Measurements from ENCODE around the gene SBF2.

SBF2 gene

DNA sequence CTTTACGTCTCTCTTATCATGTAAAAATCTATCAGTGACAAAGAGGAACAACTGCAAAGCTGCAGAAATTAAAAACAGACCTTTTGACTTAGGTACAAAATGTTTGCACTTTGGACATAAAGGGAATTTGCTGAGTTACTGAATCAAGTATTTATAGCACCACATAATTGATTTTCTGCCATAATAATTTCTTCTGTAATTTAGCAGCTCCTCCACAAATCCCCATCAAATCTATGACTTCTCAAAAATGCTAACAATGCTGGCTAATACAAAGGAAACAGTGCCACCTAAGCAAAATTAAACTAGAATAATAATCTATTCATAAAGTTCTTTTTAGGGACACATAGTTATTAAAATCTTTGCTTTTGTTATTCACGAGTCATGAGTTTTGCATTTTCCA lies 415.1 kb downstream of the SBF2 start:
- no peak for DNase-seq

GRCh38 chr11:9876331-9876730 lies 417.7 kb downstream of the SBF2 start:
- no peak for DNase-seq

- DNase-seq, result no peak
Observed at GRCh38 chr11:9875862-9876261, 418.2 kb downstream of the SBF2 start.

DNA sequence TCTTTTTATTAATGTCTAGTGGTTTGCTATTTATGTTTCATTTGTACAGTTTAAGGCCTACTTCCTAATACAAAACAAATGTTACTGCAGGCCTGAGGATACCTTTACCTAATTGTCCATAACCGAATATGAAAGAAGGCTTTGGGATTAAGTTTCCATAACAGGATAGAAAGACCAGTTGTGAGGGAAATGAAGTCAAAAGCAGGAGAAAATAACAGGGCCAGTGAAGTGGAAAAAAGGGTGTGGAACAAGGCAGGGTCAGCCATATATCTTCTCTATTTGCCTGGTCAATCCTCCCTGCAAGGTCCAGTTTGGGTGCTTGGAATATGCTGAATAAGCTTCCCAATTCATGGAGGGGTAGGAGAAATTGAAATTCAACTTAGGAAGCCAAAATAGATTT lies 418.6 kb downstream of the SBF2 start:
- no peak for DNase-seq

DNA sequence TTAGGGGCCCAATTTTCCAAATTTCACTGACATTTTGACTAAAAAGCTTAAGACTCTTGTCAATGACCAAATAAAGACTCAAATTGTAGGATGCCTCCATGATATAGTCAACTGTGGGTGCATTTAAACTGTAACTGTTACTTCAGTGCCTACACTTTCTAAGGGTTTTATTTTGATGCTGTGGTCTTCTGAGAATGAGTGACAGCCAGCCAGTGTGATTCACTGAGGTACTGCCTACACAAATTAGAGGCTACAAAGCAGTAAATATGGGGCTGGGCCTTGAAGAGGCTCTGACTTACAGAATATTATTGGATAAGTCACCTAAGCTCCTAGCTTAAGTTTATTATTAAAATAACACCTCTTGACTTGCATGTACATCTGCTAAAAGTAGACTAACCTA lies 419.6 kb downstream of the SBF2 start:
- DNase-seq, result no peak

DNA sequence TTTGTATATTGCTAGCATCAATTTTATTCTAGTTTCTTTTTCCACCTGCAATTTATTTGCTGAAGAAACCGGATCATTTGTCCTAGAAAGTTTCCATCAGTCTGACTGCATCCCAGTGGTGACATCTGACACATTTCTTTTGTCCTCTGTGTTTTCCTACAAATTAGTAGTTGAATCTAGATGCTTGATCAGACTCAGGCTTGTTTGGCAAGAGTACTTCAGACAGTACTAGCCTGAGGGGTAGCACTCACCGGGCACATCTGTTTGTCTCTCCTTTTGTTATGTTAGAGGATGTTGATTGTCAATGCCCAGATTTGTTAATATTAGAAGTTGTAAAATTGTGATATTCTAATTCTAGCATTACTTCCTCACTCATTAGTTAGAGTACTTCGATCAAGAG lies 425.4 kb downstream of the SBF2 start:
- peak; percentile 29 for DNase-seq

- DNase-seq, result no peak
Observed at GRCh38 chr11:9862981-9863380, 431.0 kb downstream of the SBF2 start.

DNA sequence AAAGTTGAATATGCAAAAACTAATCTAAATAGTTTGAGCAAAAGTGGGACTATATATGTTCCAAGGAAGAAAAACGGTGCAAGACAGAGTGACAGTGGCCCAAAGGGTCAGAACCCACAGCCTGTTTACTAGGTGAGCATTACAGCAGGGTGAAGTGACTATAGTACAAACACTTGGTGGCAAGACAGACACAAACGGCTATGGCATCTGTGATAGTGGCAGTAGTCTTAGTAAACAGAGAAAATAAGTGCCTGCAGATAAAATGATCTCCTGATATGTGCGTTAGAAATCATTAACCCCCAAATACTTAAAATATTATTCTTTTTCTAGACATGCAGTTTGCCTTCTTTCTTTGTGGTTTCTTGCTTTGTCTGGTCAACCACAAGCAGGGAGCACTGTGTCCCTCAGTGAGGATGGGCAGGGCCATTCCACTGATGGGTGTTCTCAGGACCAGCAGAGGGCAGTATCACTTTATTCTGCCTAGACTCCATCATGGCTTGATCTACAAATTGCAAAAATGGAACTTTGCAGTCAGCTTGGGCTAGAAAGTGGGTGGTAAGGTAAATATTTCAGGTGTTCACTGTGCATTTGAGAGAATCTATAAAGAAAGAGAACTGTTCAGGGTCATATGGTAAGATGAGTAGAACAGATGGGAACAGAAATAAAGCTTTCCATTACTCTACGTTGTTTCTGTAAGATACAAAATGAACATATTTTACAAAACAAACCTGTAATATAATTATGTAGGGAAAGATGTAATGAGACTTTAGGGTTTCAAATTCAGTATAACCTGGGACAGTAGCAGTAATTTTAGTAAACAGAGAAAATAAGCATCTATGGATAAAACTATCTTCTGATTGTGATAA lies 431.9 kb downstream of the SBF2 start:
- DNase-seq, result no peak

DNA sequence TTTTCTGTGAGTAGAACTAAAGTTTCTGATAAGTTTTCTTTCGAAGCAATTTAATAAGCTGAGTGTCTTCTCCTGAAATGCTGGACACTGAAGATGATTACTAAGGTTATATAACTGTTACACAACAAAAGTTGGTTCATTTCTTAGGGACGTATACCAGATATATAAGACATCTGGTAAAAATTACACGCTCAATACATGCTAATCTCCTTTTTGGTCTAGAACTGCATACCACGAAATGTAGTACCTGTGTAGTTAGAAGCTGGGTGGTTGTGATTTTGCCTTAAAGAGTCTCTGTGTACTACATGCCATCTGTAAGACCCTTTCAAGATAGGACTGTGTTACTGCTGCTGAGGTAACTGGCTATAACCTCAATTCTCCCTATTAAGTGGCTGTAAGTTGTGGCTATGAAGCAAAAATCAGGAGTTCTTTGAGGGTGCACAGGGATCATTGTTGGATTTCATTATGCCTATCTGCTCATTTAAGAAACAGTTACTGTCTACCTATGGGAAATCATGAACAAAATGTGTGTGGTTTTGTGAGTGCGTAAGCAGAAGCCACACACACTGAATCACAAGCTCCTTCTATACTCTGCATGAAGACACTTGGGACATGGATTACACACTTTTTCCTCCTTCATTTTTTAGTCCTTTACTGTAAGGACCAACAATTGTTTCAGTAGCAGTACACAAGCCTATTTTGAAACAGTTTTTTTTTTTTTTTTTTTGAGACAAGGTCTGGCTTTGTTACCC lies 434.3 kb downstream of the SBF2 start:
- DNase-seq, result no peak

DNA sequence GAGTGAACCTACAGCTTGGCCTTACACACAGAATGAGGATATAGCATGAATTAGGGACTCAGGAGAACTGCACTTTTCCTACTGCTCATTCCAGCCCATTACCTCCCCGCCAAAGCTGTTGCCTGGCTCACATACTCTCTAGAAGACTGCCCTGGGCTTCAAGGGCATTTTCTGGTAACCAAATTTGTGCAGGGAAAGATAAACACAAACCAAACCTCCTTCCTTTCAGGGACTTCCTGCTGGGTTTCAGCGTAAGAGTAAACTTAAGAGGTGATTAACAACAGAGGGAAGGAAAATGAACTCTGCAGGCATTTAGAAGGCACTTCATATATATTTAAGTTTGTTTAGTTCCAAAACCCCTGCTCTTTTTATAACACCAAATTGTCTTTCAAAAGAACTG lies 435.2 kb downstream of the SBF2 start:
- DNase-seq, result no peak

GRCh38 chr11:9858218-9858617 lies 435.8 kb downstream of the SBF2 start:
- DNase-seq, result no peak

DNA sequence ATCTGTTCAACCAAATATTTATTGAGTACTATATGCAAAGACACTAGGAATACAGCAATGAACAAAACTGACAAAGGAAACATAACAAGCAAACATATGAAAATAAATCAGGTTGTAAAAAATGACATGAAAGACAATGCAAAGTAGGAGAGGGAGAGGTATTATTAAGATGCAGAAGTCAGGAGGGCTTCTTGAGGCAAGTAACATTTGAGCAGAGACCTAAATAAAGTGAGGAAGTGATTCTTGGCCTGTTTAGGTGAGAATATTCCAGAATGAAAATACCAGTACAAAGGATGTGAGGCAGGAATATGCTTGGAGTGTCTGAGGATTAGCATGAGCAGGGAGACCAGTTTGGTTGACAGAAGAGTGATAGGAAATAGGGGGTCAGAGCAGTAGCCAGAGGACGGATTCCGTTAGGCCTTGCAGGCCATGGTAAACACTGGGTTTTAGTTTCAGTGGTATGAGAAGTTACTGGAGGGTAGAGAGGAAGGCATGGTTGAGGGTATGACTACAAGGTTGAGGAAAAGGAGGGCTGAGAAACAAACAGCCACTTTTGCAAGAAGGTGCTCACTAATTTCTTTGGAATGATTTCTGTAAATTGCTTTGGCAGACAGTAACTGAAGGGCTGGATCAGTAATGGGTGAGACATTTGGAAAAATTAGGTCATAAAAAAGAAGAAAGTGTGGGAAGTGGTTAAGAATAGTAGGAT lies 438.3 kb downstream of the SBF2 start:
- no peak for DNase-seq

DNA sequence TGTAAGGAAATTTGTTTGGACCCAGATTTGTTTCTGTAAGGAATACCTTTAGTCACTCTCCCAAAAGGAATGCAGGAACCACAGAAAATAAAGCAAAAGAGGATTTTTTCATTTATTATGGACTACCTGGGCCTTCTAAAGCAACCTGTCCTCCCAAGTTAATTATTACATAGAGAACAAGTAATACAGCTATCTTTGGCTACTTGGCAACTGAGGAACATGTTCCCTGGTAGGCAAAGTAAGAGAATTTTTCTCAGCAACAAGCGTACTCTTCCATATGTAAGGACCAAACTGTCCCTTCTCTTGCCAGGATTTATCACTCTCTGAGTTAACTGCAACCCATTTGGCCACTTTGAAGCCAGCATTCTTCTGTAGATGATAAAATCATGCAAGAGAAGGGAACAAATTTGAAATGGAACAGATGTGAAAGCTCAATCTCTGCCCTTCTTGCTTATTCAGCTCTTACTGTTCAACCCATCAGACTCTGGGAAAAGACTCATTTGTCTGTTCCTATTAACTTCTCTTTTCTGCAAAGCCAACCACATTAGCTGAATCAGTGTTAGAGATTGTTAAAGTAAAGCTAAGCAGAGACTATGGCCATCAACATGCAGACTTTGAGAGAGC lies 440.0 kb downstream of the SBF2 start:
- DNase-seq, result no peak

DNA sequence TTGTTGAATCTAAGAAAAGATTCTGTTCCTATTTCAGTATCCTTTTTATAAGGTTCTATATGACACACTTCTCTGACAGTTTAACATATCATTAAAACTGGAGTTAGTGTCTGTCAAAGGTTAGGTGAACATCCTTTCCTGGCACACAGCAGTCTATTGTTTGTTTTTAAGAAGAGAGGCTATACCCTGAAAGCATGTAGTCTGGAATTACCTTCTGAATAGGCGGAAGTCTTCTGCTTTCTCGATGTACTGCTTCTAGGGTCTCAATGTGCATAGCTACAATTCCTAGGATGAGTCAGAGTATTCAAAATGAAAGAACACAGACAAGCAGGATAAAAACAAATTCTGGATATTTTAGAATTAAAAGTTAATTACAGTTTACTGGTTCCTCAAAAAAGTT lies 441.6 kb downstream of the SBF2 start:
- no peak for DNase-seq

- DNase-seq, result no peak
Observed at GRCh38 chr11:9851366-9851765, 442.7 kb downstream of the SBF2 start.

GRCh38 chr11:9850224-9850895 lies 443.7 kb downstream of the SBF2 start:
- no peak for DNase-seq

DNA sequence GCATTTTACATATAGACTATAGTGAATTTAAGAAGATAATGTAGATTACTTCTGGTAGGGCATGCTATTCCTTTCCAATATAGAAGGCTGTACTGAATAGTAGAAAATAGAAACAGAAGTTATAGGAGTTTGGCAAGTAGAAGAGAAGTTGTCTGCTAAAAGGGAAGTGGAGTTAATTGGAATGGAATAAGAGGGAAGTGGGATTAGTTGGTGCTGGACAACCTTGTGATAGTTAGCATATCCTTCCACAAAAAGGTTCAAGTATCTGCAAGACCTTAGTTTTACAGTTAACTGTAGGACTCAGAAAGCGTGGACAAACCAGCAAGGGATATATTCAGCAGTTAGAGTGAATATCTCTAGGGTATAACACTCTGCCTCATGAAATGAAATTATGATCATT lies 444.6 kb downstream of the SBF2 start:
- no peak for DNase-seq

GRCh38 chr11:9847636-9848035 lies 446.4 kb downstream of the SBF2 start:
- DNase-seq, result no peak

GRCh38 chr11:9842923-9843322 lies 451.1 kb downstream of the SBF2 start:
- no peak for DNase-seq

- DNase-seq, result no peak
Observed at GRCh38 chr11:9840460-9841004, 453.5 kb downstream of the SBF2 start.

- no peak for DNase-seq
Observed at GRCh38 chr11:9839550-9839949, 454.5 kb downstream of the SBF2 start.

DNA sequence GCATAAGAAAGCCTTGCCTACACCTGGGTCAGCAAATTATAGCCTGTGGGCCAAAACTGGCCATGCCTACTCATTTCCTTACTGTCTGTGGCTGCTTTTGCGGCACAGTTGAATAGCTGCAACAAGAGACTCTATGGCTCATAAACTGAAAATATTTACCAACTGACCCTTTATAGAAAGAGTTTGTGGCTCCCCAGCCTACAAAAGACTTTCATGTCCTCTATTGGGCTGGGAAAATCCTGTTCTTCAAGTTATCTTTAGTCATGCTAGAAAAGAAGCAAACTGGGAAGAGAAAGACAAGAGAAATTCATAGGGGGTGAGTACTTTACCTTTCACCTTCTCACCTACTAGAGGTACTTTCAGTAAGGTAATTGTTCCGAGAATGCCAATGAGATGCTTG lies 455.1 kb downstream of the SBF2 start:
- no peak for DNase-seq

All from NCI-H1417 treated with DMSO at 0.1 percent for 48 hours (cell line).